WTC11 (cell line): ENCODE results near the gene DYSF. TPM values are rescaled to one million over a fixed set of nuclear protein-coding genes. Genes with fewer than 3 reads are reported as not detected.

ENCODE experiments used
- ATAC-seq: fragments of 200-7000 bp; cut with Tn5 transposase; 2 replicates; pipeline ENCODE4 v1.10.0; 2021; ENCODE audit warnings: mild to moderate bottlenecking, moderate library complexity
- CTCF ChIA-PET: fragments of 300-600 bp; sonication (Branson Sonifier 250); formaldehyde crosslinking; loops from one replicate; lab custom pipeline; 2021; ENCODE audit warnings: antibody characterized with exemption; lab: Charles Lee
- POLR2A ChIA-PET: fragments of 350-600 bp; sonication (Branson Sonifier 250); formaldehyde crosslinking; loops from one replicate; lab custom pipeline; 2021; ENCODE audit warnings: antibody characterized with exemption; lab: Charles Lee
- DNase-seq: peaks from one replicate; pipeline ENCODE4 v3.0.0; 2021; ENCODE audit warnings: low spot score
- H3K27ac Mint-ChIP-seq: 2 replicates; pipeline ENCODE4 v1.8.0; 2021; ENCODE audit warnings: mixed read lengths
- H3K27me3 Mint-ChIP-seq: 2 replicates; pipeline ENCODE4 v1.8.0; 2021; ENCODE audit warnings: low read depth, mild to moderate bottlenecking, moderate library complexity, mixed read lengths
- H3K36me3 Mint-ChIP-seq: 2 replicates; pipeline ENCODE4 v1.8.0; 2021; ENCODE audit warnings: mixed read lengths
- H3K4me1 Mint-ChIP-seq: 2 replicates; pipeline ENCODE4 v1.8.0; 2022; ENCODE audit warnings: mixed read lengths
- H3K4me3 Mint-ChIP-seq: 2 replicates; pipeline ENCODE4 v1.8.0; 2021; ENCODE audit warnings: mild to moderate bottlenecking, moderate library complexity, mixed read lengths
- H3K9me3 Mint-ChIP-seq: 2 replicates; pipeline ENCODE4 v1.8.0; 2021; ENCODE audit warnings: mixed read lengths
- ATF1 ChIP-seq: sonication (generic); formaldehyde crosslinking; IDR thresholded peaks from 2 replicates; pipeline ENCODE4 v1.8.1; 2023; ENCODE audit warnings: mild to moderate bottlenecking, moderate library complexity, missing genetic modification reagents
- CREB1 ChIP-seq: sonication (generic); formaldehyde crosslinking; IDR thresholded peaks from 2 replicates; pipeline ENCODE4 v1.8.0; 2023; ENCODE audit warnings: mild to moderate bottlenecking, missing genetic modification reagents
- CREM ChIP-seq: sonication (generic); formaldehyde crosslinking; IDR thresholded peaks from 2 replicates; pipeline ENCODE4 v1.8.1; 2022; ENCODE audit warnings: mild to moderate bottlenecking, missing genetic modification reagents, moderate library complexity
- ESRRA ChIP-seq: sonication (generic); formaldehyde crosslinking; IDR thresholded peaks from 2 replicates; pipeline ENCODE4 v1.8.1; 2022; ENCODE audit warnings: mild to moderate bottlenecking, missing genetic modification reagents, borderline replicate concordance
- FOXJ3 ChIP-seq: sonication (generic); formaldehyde crosslinking; IDR thresholded peaks from 2 replicates; pipeline ENCODE4 v1.9.0; 2021; ENCODE audit warnings: missing genetic modification reagents, mild to moderate bottlenecking, borderline replicate concordance
- GTF2I ChIP-seq: fragments of 250-450 bp; sonication (Bioruptor Pico); conservative IDR thresholded peaks from 2 replicates; pipeline ENCODE4 v1.4.0; 2021; ENCODE audit warnings: mild to moderate bottlenecking
- IRF2 ChIP-seq: sonication (generic); formaldehyde crosslinking; IDR thresholded peaks from 2 replicates; pipeline ENCODE4 v1.8.0; 2022; ENCODE audit warnings: low read depth, missing genetic modification reagents, borderline replicate concordance
- NFATC4 ChIP-seq: fragments of 250-450 bp; sonication (Bioruptor Pico); IDR thresholded peaks from 2 replicates; pipeline ENCODE4 v1.9.0; 2021; ENCODE audit warnings: mild to moderate bottlenecking
- NR1H2 ChIP-seq: sonication (generic); formaldehyde crosslinking; IDR thresholded peaks from 2 replicates; pipeline ENCODE4 v1.9.0; 2021; ENCODE audit warnings: mild to moderate bottlenecking, moderate library complexity, missing genetic modification reagents
- NR3C1 ChIP-seq: sonication (generic); formaldehyde crosslinking; conservative IDR thresholded peaks from 2 replicates; pipeline ENCODE4 v1.8.1; 2023; ENCODE audit warnings: low read depth, mild to moderate bottlenecking, missing genetic modification reagents
- ZNF219 ChIP-seq: sonication (generic); formaldehyde crosslinking; IDR thresholded peaks from 2 replicates; pipeline ENCODE4 v1.8.0; 2023; ENCODE audit warnings: missing genetic modification reagents, mild to moderate bottlenecking, borderline replicate concordance
- ZNF416 ChIP-seq: fragments of 250-450 bp; sonication (Bioruptor Pico); IDR thresholded peaks from 2 replicates; pipeline ENCODE4 v1.9.0; 2021; ENCODE audit warnings: mild to moderate bottlenecking, inconsistent platforms
- ZNF671 ChIP-seq: fragments of 250-450 bp; sonication (Bioruptor Pico); IDR thresholded peaks from 2 replicates; pipeline ENCODE4 v1.8.0; 2021; ENCODE audit warnings: mild to moderate bottlenecking
- total RNA-seq: library from RNA; stranded (reverse); gene quantifications from 3 replicates; pipeline ENCODE4 v1.2.3, GENCODE V29; 2021
- TF ChIP-seq, protein P1 (sequence below): sonication (generic); formaldehyde crosslinking; conservative IDR thresholded peaks from 2 replicates; pipeline ENCODE4 v1.8.1; 2023; ENCODE audit warnings: mild to moderate bottlenecking, low read depth, missing genetic modification reagents, moderate library complexity
- TF ChIP-seq, protein P2 (sequence below): fragments of 250-450 bp; sonication (Bioruptor Pico); IDR thresholded peaks from 2 replicates; pipeline ENCODE4 v1.9.0; 2021; ENCODE audit warnings: mild to moderate bottlenecking
- TF ChIP-seq, protein P3 (sequence below): sonication (generic); formaldehyde crosslinking; IDR thresholded peaks from 2 replicates; pipeline ENCODE4 v1.8.1; 2023; ENCODE audit warnings: mild to moderate bottlenecking, moderate library complexity, missing genetic modification reagents
- TF ChIP-seq, protein P4 (sequence below): sonication (generic); formaldehyde crosslinking; IDR thresholded peaks from 2 replicates; pipeline ENCODE4 v1.8.0; 2023; ENCODE audit warnings: mild to moderate bottlenecking, missing genetic modification reagents

DYSF gene
- total RNA-seq, 1 experiment from 2014 or later = 14.8 TPM

DNA sequence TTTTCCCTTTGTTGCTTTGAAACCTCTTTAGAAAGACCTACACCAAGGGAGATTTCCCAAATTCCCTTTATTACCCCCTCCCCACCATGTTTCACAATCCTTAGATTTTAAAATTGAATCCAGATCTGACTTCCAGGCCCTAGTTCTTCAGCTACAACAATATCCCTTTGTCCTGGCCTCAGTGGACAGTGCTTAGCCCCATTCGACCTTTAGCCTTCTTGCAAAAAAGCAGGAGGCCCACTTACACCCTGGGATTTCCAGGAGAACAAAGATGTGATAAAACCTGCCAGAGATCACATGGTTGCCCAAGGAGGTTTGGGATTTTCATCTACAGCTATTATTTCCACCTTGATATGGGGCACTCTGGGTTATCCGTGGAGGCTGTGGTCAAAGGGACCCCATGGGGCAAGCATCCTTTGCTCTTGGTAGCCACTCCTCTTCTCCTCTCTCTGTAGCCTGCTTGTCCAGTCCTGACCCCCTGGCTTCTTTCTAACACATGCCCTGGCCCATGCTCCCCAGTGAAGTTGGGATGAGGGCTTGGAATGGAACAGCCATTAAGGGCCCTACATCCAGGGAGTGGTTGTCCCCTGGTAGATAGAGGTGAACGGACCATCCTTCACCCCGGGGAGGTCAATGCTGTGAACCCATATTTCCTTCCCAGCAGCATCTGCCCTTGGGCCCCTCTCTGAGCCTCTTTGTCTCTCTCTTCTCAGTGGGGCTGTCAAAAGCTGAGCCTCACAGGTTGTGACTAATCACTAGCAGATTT lies 267.4 kb downstream of the DYSF start (continued):
- no peak for TF ChIP-seq CREM (CRISPR knock-in tag)
- TF ChIP-seq, protein P1, sequence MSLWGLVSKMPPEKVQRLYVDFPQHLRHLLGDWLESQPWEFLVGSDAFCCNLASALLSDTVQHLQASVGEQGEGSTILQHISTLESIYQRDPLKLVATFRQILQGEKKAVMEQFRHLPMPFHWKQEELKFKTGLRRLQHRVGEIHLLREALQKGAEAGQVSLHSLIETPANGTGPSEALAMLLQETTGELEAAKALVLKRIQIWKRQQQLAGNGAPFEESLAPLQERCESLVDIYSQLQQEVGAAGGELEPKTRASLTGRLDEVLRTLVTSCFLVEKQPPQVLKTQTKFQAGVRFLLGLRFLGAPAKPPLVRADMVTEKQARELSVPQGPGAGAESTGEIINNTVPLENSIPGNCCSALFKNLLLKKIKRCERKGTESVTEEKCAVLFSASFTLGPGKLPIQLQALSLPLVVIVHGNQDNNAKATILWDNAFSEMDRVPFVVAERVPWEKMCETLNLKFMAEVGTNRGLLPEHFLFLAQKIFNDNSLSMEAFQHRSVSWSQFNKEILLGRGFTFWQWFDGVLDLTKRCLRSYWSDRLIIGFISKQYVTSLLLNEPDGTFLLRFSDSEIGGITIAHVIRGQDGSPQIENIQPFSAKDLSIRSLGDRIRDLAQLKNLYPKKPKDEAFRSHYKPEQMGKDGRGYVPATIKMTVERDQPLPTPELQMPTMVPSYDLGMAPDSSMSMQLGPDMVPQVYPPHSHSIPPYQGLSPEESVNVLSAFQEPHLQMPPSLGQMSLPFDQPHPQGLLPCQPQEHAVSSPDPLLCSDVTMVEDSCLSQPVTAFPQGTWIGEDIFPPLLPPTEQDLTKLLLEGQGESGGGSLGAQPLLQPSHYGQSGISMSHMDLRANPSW = no peak

DNA sequence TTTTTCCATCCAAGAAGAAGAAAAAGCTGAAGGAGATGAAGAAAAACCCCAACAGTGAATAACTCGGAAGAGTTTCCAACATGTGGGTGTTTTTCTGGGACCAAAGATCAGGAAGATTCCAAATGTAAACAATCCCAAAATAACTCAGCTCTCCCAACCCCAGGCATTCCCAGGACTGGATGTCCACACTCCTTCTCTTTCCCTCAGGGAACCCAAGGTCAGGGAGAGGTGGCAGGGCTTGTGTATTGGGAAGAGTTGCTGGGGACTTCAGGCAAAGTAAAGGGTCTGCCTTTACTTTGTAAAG lies 268.0 kb downstream of the DYSF start:
- H3K27ac Mint-ChIP-seq = no peak overlapping the region
- ATAC-seq (no peak), DNase-seq (no peak)
- H3K36me3 Mint-ChIP-seq = no peaks in the 10 kb centered on the region; the same call in 1 of the 2 replicates
- TF ChIP-seq ZNF416 (CRISPR knock-in tag) (no peak), GTF2I (CRISPR knock-in tag) (no peak), ATF1 (CRISPR knock-in tag) (no peak), CREB1 (no peak), NFATC4 (CRISPR knock-in tag) (no peak), IRF2 (CRISPR knock-in tag) (no peak), ZNF219 (CRISPR knock-in tag) (no peak), FOXJ3 (CRISPR knock-in tag) (no peak), NR1H2 (CRISPR knock-in tag) (no peak), NR3C1 (CRISPR knock-in tag) (no peak), ESRRA (CRISPR knock-in tag) (no peak), ZNF671 (CRISPR knock-in tag) (no peak), CREM (CRISPR knock-in tag) (no peak)
- TF ChIP-seq, protein P2, sequence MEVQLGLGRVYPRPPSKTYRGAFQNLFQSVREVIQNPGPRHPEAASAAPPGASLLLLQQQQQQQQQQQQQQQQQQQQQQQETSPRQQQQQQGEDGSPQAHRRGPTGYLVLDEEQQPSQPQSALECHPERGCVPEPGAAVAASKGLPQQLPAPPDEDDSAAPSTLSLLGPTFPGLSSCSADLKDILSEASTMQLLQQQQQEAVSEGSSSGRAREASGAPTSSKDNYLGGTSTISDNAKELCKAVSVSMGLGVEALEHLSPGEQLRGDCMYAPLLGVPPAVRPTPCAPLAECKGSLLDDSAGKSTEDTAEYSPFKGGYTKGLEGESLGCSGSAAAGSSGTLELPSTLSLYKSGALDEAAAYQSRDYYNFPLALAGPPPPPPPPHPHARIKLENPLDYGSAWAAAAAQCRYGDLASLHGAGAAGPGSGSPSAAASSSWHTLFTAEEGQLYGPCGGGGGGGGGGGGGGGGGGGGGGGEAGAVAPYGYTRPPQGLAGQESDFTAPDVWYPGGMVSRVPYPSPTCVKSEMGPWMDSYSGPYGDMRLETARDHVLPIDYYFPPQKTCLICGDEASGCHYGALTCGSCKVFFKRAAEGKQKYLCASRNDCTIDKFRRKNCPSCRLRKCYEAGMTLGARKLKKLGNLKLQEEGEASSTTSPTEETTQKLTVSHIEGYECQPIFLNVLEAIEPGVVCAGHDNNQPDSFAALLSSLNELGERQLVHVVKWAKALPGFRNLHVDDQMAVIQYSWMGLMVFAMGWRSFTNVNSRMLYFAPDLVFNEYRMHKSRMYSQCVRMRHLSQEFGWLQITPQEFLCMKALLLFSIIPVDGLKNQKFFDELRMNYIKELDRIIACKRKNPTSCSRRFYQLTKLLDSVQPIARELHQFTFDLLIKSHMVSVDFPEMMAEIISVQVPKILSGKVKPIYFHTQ (CRISPR knock-in tag) = no peak
- TF ChIP-seq, protein P3, sequence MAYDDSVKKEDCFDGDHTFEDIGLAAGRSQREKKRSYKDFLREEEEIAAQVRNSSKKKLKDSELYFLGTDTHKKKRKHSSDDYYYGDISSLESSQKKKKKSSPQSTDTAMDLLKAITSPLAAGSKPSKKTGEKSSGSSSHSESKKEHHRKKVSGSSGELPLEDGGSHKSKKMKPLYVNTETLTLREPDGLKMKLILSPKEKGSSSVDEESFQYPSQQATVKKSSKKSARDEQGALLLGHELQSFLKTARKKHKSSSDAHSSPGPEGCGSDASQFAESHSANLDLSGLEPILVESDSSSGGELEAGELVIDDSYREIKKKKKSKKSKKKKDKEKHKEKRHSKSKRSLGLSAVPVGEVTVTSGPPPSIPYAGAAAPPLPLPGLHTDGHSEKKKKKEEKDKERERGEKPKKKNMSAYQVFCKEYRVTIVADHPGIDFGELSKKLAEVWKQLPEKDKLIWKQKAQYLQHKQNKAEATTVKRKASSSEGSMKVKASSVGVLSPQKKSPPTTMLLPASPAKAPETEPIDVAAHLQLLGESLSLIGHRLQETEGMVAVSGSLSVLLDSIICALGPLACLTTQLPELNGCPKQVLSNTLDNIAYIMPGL (CRISPR knock-in tag) = no peak
- TF ChIP-seq, protein P4, sequence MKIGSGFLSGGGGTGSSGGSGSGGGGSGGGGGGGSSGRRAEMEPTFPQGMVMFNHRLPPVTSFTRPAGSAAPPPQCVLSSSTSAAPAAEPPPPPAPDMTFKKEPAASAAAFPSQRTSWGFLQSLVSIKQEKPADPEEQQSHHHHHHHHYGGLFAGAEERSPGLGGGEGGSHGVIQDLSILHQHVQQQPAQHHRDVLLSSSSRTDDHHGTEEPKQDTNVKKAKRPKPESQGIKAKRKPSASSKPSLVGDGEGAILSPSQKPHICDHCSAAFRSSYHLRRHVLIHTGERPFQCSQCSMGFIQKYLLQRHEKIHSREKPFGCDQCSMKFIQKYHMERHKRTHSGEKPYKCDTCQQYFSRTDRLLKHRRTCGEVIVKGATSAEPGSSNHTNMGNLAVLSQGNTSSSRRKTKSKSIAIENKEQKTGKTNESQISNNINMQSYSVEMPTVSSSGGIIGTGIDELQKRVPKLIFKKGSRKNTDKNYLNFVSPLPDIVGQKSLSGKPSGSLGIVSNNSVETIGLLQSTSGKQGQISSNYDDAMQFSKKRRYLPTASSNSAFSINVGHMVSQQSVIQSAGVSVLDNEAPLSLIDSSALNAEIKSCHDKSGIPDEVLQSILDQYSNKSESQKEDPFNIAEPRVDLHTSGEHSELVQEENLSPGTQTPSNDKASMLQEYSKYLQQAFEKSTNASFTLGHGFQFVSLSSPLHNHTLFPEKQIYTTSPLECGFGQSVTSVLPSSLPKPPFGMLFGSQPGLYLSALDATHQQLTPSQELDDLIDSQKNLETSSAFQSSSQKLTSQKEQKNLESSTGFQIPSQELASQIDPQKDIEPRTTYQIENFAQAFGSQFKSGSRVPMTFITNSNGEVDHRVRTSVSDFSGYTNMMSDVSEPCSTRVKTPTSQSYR (CRISPR knock-in tag) = no peak
- TF ChIP-seq, all 79 proteins: peak for 0
- ChIA-PET CTCF (no interaction called here), POLR2A (no interaction called here)
- no peak overlapping the region for H3K4me3 Mint-ChIP-seq
- no peaks in the 10 kb centered on the region; the same call in 1 of the 2 replicates for H3K27me3 Mint-ChIP-seq
- peaks cover 7% of the 10 kb centered on the region for H3K9me3 Mint-ChIP-seq
- H3K4me1 Mint-ChIP-seq = no peaks in the 10 kb centered on the region
